ENCODE results near the gene STYXL1. TPM values are rescaled to one million over a fixed set of nuclear protein-coding genes. Genes with fewer than 3 reads are reported as not detected.

STYXL1 gene
- total RNA-seq, 2 donors from 2014 or later, result 69.8 to 72.0 TPM

DNA sequence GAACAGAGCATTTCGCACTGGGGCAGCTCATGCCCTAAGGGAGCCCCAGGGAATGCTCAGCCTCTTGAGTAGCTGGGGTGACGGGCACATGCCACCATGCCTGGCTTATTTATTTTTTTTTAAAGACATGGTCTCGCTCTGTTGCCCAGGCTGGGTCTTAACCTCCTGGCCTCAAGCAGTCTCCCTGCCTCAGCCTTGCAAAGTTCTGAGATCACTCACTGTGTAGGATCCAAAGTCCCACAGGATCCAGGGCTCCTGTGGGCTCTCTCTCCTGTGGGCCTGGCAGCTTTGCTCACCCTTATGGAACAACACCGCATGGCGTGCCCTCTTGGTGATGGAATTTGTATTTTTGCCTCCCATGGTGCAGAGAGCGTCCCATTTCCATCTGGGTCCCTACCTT, 87.4 kb downstream of the STYXL1 start:
- WGBS, 2 experiments (ENCODE audit: insufficient coverage in 1 of 2, insufficient read length in 1 of 2), result 97 to 100% methylated on average over 5 to 6 of the region's 6 CpGs
- Histone ChIP-seq H3K9me3 (ENCODE audit: control insufficient read depth, low read length) (no peaks in the 10 kb centered on the region), H3K4me1 (ENCODE audit: control insufficient read depth, insufficient read depth, low read length) (no peaks in the 10 kb centered on the region), H3K4me3 (ENCODE audit: low read length) (no peak overlapping the region), H3K9ac (ENCODE audit: extremely low read depth, low read length, poor library complexity, severe bottlenecking) (no peak overlapping the region), H3K27ac (ENCODE audit: low read depth, low read length) (no peak overlapping the region), H3K36me3 (ENCODE audit: control insufficient read depth, insufficient read depth, low read length) (peaks cover 54% of the 10 kb centered on the region), H3K27me3 (ENCODE audit: control insufficient read depth, insufficient read depth, low read length, poor library complexity, severe bottlenecking) (no peaks in the 10 kb centered on the region)
- Mint-ChIP-seq H3K4me3 (no peak overlapping the region), H3K9me3 (no peaks in the 10 kb centered on the region), H3K27me3 (ENCODE audit: insufficient read depth) (no peaks in the 10 kb centered on the region), H3K36me3 (ENCODE audit: low read depth) (peaks cover 52% of the 10 kb centered on the region), H3K27ac (no peak overlapping the region), H3K4me1 (peaks cover 12% of the 10 kb centered on the region)
- DNase-seq, result no peak
- TF ChIP-seq, protein P1, sequence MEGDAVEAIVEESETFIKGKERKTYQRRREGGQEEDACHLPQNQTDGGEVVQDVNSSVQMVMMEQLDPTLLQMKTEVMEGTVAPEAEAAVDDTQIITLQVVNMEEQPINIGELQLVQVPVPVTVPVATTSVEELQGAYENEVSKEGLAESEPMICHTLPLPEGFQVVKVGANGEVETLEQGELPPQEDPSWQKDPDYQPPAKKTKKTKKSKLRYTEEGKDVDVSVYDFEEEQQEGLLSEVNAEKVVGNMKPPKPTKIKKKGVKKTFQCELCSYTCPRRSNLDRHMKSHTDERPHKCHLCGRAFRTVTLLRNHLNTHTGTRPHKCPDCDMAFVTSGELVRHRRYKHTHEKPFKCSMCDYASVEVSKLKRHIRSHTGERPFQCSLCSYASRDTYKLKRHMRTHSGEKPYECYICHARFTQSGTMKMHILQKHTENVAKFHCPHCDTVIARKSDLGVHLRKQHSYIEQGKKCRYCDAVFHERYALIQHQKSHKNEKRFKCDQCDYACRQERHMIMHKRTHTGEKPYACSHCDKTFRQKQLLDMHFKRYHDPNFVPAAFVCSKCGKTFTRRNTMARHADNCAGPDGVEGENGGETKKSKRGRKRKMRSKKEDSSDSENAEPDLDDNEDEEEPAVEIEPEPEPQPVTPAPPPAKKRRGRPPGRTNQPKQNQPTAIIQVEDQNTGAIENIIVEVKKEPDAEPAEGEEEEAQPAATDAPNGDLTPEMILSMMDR (conservative IDR thresholded peaks at IDR 0.05), result no peak

- 77 to 96% methylated on average over 4 to 8 of the region's 9 CpGs for WGBS, 2 experiments (ENCODE audit: insufficient coverage in 1 of 2, insufficient read length in 1 of 2)
- H3K4me1 Mint-ChIP-seq, result peaks cover 12% of the 10 kb centered on the region
- H3K9me3 ChIP-seq (ENCODE audit: control insufficient read depth, low read length), result no peaks in the 10 kb centered on the region
- no peak overlapping the region for H3K27ac Mint-ChIP-seq
- H3K36me3 ChIP-seq (ENCODE audit: control insufficient read depth, insufficient read depth, low read length), result peaks cover 59% of the 10 kb centered on the region
- H3K4me1 ChIP-seq (ENCODE audit: control insufficient read depth, insufficient read depth, low read length), result no peaks in the 10 kb centered on the region
- H3K27me3 ChIP-seq (ENCODE audit: control insufficient read depth, insufficient read depth, low read length, poor library complexity, severe bottlenecking), result no peaks in the 10 kb centered on the region
- TF ChIP-seq, protein P1 (conservative IDR thresholded peaks at IDR 0.05), result no peak
- H3K27me3 Mint-ChIP-seq (ENCODE audit: insufficient read depth), result no peaks in the 10 kb centered on the region
- no peak overlapping the region for H3K27ac ChIP-seq (ENCODE audit: low read depth, low read length)
- H3K36me3 Mint-ChIP-seq (ENCODE audit: low read depth), result peaks cover 59% of the 10 kb centered on the region
- DNase-seq, result no peak
- H3K4me3 Mint-ChIP-seq, result no peak overlapping the region
- H3K9ac ChIP-seq (ENCODE audit: extremely low read depth, low read length, poor library complexity, severe bottlenecking), result no peak overlapping the region
- no peak overlapping the region for H3K4me3 ChIP-seq (ENCODE audit: low read length)
- no peaks in the 10 kb centered on the region for H3K9me3 Mint-ChIP-seq
Observed at GRCh38 chr7:75958802-75959543, 88.8 kb downstream of the STYXL1 start.

DNA sequence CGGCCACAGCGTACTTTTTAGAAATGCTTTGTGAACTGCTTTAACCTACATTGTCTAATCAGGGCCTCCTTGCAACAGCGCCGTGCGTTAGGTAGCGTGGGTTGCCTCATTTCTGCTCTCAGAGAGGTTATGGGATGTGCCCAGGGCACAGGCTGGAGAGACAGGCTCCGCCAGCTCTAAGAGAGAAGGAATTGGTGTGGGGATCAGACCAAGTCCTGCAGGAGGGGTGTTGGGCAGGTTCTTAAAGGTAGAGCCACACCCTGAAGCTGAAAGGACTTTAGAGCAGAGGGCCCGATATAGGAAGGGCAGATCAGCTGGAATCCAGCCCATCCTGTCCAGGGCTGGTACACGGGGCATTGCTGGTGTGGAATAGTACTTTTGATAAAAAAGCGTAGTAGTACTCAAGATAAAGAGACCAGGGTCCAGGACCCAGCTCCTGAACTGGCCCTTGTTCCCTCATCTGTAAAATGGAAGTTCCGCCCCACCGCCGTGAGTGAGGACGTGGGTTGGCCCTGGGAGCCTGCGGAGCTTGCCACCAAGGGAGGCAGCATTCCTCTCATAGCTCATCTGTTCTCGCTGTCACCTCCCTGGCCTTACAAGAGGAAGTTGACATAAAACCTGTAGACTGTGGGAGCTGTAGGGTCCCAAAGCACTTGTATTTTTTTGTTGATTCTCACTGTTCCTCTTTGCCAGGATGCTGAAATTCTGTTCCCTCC, 90.6 kb downstream of the STYXL1 start:
- WGBS, 2 experiments (ENCODE audit: insufficient coverage in 1 of 2, insufficient read length in 1 of 2), result 83 to 89% methylated on average over 13 to 16 of the region's 16 CpGs
- Histone ChIP-seq H3K27me3 (ENCODE audit: control insufficient read depth, insufficient read depth, low read length, poor library complexity, severe bottlenecking) (no peaks in the 10 kb centered on the region), H3K4me1 (ENCODE audit: control insufficient read depth, insufficient read depth, low read length) (no peaks in the 10 kb centered on the region), H3K27ac (ENCODE audit: low read depth, low read length) (no peak overlapping the region), H3K9me3 (ENCODE audit: control insufficient read depth, low read length) (no peaks in the 10 kb centered on the region), H3K4me3 (ENCODE audit: low read length) (no peak overlapping the region), H3K9ac (ENCODE audit: extremely low read depth, low read length, poor library complexity, severe bottlenecking) (no peak overlapping the region), H3K36me3 (ENCODE audit: control insufficient read depth, insufficient read depth, low read length) (peaks cover 63% of the 10 kb centered on the region)
- peaks cover 12% of the 10 kb centered on the region for H3K4me1 Mint-ChIP-seq
- peaks cover 59% of the 10 kb centered on the region for H3K36me3 Mint-ChIP-seq (ENCODE audit: low read depth)
- H3K4me3 Mint-ChIP-seq, result no peak overlapping the region
- peaks cover 9% of the 10 kb centered on the region for H3K9me3 Mint-ChIP-seq
- H3K27me3 Mint-ChIP-seq (ENCODE audit: insufficient read depth), result no peaks in the 10 kb centered on the region
- TF ChIP-seq, protein P1 (conservative IDR thresholded peaks at IDR 0.05), result no peak
- H3K27ac Mint-ChIP-seq, result peak overlapping the region; percentile 79
- DNase-seq, result peak; percentile 92
